ENCODE measurements around the gene EIF4ENIF1. TPM values are rescaled to one million over a fixed set of nuclear protein-coding genes. Genes with fewer than 3 reads are reported as not detected.

EIF4ENIF1 gene, protein sequence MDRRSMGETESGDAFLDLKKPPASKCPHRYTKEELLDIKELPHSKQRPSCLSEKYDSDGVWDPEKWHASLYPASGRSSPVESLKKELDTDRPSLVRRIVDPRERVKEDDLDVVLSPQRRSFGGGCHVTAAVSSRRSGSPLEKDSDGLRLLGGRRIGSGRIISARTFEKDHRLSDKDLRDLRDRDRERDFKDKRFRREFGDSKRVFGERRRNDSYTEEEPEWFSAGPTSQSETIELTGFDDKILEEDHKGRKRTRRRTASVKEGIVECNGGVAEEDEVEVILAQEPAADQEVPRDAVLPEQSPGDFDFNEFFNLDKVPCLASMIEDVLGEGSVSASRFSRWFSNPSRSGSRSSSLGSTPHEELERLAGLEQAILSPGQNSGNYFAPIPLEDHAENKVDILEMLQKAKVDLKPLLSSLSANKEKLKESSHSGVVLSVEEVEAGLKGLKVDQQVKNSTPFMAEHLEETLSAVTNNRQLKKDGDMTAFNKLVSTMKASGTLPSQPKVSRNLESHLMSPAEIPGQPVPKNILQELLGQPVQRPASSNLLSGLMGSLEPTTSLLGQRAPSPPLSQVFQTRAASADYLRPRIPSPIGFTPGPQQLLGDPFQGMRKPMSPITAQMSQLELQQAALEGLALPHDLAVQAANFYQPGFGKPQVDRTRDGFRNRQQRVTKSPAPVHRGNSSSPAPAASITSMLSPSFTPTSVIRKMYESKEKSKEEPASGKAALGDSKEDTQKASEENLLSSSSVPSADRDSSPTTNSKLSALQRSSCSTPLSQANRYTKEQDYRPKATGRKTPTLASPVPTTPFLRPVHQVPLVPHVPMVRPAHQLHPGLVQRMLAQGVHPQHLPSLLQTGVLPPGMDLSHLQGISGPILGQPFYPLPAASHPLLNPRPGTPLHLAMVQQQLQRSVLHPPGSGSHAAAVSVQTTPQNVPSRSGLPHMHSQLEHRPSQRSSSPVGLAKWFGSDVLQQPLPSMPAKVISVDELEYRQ
- 9.2 and 9.6 TPM in 2 replicates for total RNA-seq

DNA sequence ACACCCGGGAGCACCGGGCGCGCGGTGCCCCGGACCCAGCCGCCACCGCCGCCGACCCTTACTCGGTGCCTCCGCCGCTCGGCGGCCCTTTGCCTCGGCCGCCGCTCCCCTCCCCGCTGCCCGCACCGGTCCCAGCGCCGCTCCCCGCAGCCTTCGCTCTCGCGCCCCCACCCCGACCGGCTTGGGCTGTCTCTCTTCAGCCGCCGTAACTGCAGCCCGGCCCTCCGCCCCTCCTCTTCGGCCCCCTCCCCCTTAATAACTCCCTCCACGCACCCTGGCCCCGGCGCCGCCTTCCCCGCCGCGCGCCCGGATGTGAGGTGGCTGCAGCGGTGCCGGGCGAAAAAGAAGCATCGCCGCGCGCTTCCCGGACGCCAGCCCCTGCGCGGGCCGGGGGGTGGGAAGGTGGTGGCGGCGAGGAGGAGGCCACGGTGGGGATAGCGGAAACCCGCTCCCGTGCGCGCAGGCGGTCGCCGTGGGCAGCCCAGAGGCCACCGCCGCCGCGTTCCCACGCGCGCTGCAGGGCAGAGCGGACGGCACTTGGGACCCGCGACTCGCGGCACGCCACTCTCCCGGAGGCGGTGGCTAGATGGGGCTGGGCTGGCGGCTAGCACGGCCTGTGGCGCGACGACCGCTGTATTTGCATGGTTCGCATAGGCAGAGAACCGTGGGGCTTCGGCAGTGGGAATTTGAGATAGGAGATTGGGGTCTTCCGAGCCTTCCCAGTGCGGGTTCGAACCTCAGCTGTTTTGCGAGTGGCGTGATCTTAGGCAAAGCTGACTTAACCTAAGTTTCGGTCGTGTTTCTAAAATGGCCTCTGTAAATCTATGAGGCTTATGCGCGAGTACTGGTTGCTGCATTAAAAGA is at the start of gene EIF4ENIF1:
TSS of gene EIF4ENIF1 (minus strand) at position 211 of the 864 bp plus-strand sequence. CDS start 1,124 bp downstream, outside the sequence.

DNA sequence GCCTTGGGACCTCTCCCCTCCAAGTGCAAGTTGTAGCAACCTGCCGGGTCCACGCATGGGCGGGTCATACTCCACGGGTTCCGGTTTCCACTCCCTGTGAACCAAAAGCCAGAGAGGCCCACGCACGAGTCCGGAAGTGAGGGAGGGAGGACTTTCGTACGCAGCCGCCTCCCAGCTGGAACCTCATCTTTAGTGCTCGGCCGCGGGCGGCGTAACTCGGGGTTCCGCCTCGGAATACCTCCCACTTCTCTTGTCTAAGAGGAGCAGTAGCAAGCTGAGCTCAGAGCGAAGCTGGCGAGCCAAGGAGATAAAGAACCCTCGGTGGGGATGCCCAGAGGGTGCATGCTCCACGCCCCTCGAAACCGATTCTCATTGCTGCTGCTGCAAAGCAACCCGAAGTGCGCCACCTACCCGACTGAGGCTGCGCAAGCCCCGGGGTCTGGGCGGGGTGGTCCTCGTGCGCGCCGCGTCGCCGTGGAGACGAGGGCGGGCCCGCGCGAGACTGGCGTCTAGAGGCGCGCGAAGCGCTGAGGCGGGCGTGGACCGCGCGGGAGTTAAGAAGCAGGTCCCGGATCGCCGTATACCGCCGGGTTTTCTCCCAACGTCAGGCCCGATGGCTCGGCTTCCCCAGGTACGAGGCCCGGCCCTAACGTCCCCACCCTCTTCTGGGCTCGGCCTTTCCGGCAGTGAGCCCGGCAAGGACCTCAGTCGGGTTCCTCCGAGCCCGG is 6.5 kb upstream of the EIF4ENIF1 start, which contains the start of gene SFI1:
TSS of gene SFI1 (plus strand) at position 530 of the 728 bp plus-strand sequence. CDS start 11,749 bp downstream, outside the sequence.

DNA sequence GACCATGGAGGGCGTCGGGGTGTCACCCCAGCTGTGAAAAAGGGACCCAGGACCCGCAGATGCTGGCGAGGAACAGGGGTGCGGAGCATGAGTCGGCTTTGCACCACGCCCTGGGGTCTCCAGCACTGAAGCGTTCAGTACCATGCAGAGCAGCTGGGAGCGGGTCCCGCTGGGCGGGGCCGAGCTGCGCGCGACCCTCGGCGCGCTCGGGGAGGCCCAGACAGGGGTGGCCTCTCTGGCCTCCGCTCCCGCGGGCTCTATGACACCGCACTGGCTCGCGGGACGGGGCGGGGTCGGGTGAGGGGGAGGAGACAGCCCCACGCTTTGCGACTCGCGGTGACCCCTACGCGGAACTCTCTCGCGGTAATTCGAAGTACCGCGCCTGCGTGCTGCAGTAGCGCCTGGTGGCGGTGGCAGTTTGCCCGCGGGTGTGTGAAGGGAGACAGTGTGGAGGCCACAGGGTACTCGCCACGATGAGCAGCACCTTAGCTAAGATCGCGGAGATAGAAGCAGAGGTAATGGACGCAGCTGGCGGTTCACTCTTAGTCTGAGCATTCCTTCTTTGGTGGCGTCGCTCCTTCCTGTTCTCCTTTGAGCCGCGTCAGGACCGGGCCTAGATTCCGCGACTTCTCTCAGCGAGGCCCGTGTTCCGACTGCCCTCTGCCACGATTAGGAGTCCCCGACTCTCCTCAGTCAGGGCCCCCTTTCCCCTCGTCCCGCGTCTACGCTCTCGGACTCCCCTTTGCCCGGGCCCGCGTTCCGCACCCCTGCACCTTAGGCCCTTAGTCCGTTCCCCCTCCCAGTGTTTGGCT is 90.2 kb downstream of the EIF4ENIF1 start, which contains the start of gene DRG1:
TSS of gene DRG1 (plus strand) at position 394 of the 812 bp plus-strand sequence. CDS start at position 474, 80 bp downstream.

Small RNAs within 50 kb of the gene (small RNA-seq; reads per million reads assigned to genes)
- gene AL096701.2 (not detected), gene RNU6-28P (0.14 reads per million)

Other genes starting within 250 kb of the EIF4ENIF1 start
- 5.3 and 12.9 TPM in 2 replicates for gene PIK3IP1, start 197.4 kb downstream of the EIF4ENIF1 start, total RNA-seq
- gene PATZ1, start 143.5 kb downstream of the EIF4ENIF1 start, total RNA-seq, result 12.5 and 13.6 TPM in 2 replicates
- 77.2 and 83.4 TPM in 2 replicates for gene DRG1, start 90.2 kb downstream of the EIF4ENIF1 start, total RNA-seq
- gene SFI1, start 6.7 kb upstream of the EIF4ENIF1 start, total RNA-seq, result 12.9 and 25.0 TPM in 2 replicates
- 35.3 and 41.8 TPM in 2 replicates for gene PISD, start 172.4 kb upstream of the EIF4ENIF1 start, total RNA-seq

Data from subcutaneous preadipocyte (primary cell).